Spinal cord (tissue), 10 donors: ENCODE data around the gene TBATA. TPM values are rescaled to one million over a fixed set of nuclear protein-coding genes. Genes with fewer than 3 reads are reported as not detected.

Experiments
- DNase-seq, 6 donors: peaks; one replicate each; pipeline versions ENCODE4 v3.0.0 to v3.0.0-alpha.2; 2013 to 2015; ENCODE audit warnings: low spot score in 6 of 6, low read depth in 4 of 6
- H3K27ac ChIP-seq: one replicate; pipeline ENCODE4 v1.5.1; 2013; ENCODE audit warnings: low read depth, low read length, control low read depth
- H3K27me3 ChIP-seq: one replicate; pipeline ENCODE4 v1.6.1; 2013; ENCODE audit warnings: low read length; ENCODE audit not compliant: control insufficient read depth, insufficient read depth
- H3K36me3 ChIP-seq: one replicate; pipeline ENCODE4 v1.6.1; 2013; ENCODE audit warnings: low read length; ENCODE audit not compliant: control insufficient read depth, insufficient read depth
- H3K4me1 ChIP-seq: one replicate; pipeline ENCODE4 v1.6.1; 2013; ENCODE audit warnings: low read length; ENCODE audit not compliant: control insufficient read depth, insufficient read depth
- H3K4me3 ChIP-seq: one replicate; pipeline ENCODE4 v1.5.1; 2013; ENCODE audit warnings: low read depth, low read length, control low read depth
- H3K9me3 ChIP-seq: one replicate; pipeline ENCODE4 v1.6.1; 2013; ENCODE audit warnings: low read length; ENCODE audit not compliant: control insufficient read depth, insufficient read depth
- WGBS: methylation state at CpG from one replicate; pipeline ENCODE4 v1.1.5; 2013; ENCODE audit warnings: missing lambda C conversion rate; ENCODE audit not compliant: insufficient coverage; 5-methylcytosine and 5-hydroxymethylcytosine counted together
- polyA plus RNA-seq, 2 donors: library from polyadenylated mRNA; unstranded; fragments of 120-200 nt; gene quantifications; one replicate each; pipeline ENCODE4 v1.2.1, GENCODE V29; 2013; ENCODE audit not compliant: insufficient read length in 2 of 2
- total RNA-seq, 2 donors: library from RNA; depleted of rRNA in 1 of 2; stranded (reverse); fragments of 120-200 nt in 1 of 2; fragments of >200 nt in 1 of 2; gene quantifications; one replicate each; pipeline versions ENCODE4 v1.2.3 to v1.2.4, GENCODE V29; 2013 to 2014
- donor health status: healthy.

TBATA gene
- total and polyA plus RNA-seq, 4 donors: not detected

GRCh38 chr10:70809726-70810125 is 24.5 kb upstream of the TBATA start:
- no peak for DNase-seq
- peaks cover 4% of the 10 kb centered on the region for H3K4me1 ChIP-seq
- no peaks in the 10 kb centered on the region for H3K27me3 ChIP-seq
- no peak overlapping the region for H3K4me3 ChIP-seq
- H3K36me3 ChIP-seq: no peaks in the 10 kb centered on the region
- no CpG with 5 or more reads among the region's 2 CpGs for WGBS
- no peak overlapping the region for H3K27ac ChIP-seq
- no peaks in the 10 kb centered on the region for H3K9me3 ChIP-seq

DNA sequence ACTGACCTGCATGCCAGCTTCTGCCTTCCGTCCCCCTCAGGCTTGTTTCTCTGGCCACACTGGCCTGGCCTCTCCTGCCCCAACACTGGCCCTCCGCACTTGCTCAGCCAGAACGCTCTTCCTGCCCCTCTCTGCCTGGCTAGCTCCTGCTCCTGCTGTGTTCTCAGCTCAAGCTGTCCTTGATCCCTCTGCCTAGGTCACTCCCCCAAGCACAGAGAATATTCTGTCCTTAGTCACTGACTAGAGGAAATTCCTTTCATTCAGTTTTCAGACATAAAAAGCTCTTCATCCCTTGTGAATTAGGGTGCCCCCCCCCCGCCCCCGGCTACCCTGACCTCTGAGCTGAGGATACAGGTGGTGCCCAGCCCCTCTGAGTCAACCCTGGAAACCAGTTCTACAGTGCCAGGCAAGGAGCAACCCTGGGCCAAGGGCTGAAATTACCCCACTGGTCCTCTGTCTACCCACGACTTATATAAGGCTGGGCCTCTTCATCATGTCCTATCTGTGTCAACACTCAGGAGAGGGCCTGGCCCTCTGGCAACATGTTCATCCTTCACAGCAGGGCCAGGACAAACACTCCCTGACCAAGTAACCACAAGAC is 23.9 kb upstream of the TBATA start:
- DNase-seq: no peak
- no peaks in the 10 kb centered on the region for H3K27me3 ChIP-seq
- H3K4me1 ChIP-seq: peaks cover 4% of the 10 kb centered on the region
- no peaks in the 10 kb centered on the region for H3K9me3 ChIP-seq
- H3K4me3 ChIP-seq: no peak overlapping the region
- no peak overlapping the region for H3K27ac ChIP-seq
- H3K36me3 ChIP-seq: no peaks in the 10 kb centered on the region
- 82% methylated on average over 6 of the region's 6 CpGs for WGBS

DNA sequence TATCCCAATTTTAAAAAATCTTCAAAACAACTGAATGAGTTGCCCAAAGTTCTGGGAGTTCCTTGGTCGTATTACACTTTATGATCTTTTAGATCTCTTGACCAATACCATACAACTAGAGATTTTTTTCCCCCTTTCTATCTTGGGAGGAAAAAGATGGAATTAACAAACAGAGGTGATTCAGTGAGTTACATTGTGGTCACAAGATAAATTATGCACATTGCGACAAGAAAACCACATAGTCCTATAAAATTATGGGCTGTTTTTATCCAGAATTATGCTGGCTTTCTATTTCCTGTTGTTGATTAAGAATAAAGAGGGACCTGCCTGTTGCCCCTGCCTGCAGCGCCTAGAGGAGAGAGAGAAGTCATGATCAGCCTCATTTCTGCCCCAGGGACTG is 22.4 kb upstream of the TBATA start:
- Histone ChIP-seq H3K27ac (no peak overlapping the region), H3K4me1 (peaks cover 4% of the 10 kb centered on the region), H3K36me3 (no peaks in the 10 kb centered on the region), H3K9me3 (no peaks in the 10 kb centered on the region), H3K27me3 (no peaks in the 10 kb centered on the region), H3K4me3 (no peak overlapping the region)
- no peak for DNase-seq
- 60% methylated on average over 1 of the region's 3 CpGs for WGBS

DNA sequence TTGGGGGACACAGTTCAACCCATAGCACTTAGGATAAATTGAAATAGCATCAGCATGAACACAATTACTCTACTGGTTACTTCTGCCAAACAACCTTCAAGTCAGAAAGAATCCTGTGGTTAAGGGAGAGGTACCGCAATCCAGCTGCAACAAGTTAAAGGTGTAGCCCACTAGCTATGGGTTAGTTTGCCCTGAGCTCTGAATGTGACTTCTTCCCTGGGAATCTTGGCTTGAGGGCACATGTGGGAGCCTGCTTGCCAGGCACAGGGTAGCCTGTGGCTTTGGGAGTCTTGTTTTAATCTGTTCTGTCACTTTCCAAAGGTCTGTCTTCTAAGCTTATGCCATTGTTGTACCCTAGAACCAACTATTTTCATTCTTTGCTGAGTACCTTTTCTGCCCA is 21.7 kb upstream of the TBATA start:
- no peak overlapping the region for H3K4me3 ChIP-seq
- H3K9me3 ChIP-seq: no peaks in the 10 kb centered on the region
- no peaks in the 10 kb centered on the region for H3K27me3 ChIP-seq
- DNase-seq: no peak
- no CpG with 5 or more reads among the region's 1 CpG for WGBS
- no peaks in the 10 kb centered on the region for H3K36me3 ChIP-seq
- H3K27ac ChIP-seq: no peak overlapping the region
- H3K4me1 ChIP-seq: peaks cover 4% of the 10 kb centered on the region

GRCh38 chr10:70805619-70806215 is 20.5 kb upstream of the TBATA start:
- Histone ChIP-seq H3K27ac (no peak overlapping the region), H3K36me3 (no peaks in the 10 kb centered on the region), H3K27me3 (no peaks in the 10 kb centered on the region), H3K9me3 (no peaks in the 10 kb centered on the region), H3K4me1 (peaks cover 4% of the 10 kb centered on the region), H3K4me3 (no peak overlapping the region)
- no peak for DNase-seq
- 100% methylated on average over 2 of the region's 3 CpGs for WGBS

DNA sequence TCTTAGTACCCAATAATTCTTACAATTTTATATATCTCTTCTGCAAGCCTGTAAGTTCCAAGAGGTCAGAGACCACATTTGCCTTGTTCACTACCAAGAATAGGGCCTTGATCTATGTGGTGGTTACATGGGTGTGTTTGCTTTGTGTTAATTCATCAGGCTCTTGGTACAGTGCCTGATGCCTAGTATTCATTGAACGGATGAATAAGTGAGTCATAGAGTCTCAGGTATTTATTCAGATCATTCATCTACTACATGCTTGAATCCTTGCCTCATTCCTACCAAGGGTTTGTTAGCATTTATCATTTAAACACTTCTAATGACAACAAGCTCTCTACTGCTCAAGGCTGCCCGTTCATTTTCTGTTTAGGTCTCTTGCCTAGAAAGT is 19.2 kb upstream of the TBATA start:
- H3K36me3 ChIP-seq: no peaks in the 10 kb centered on the region
- peaks cover 4% of the 10 kb centered on the region for H3K4me1 ChIP-seq
- no CpG with 5 or more reads among the region's 2 CpGs for WGBS
- H3K9me3 ChIP-seq: no peaks in the 10 kb centered on the region
- no peak for DNase-seq
- H3K4me3 ChIP-seq: no peak overlapping the region
- H3K27ac ChIP-seq: no peak overlapping the region
- no peaks in the 10 kb centered on the region for H3K27me3 ChIP-seq

- Histone ChIP-seq H3K4me1 (no peaks in the 10 kb centered on the region), H3K27me3 (no peaks in the 10 kb centered on the region), H3K36me3 (no peaks in the 10 kb centered on the region), H3K27ac (no peak overlapping the region), H3K9me3 (no peaks in the 10 kb centered on the region), H3K4me3 (no peak overlapping the region)
- peak in 2 of 6 donors; percentile 36 to 59 for DNase-seq
- WGBS: 49% methylated on average over 2 of the region's 2 CpGs
These were observed 18.7 kb upstream of the TBATA start for GRCh38 chr10:70803775-70804420.

- H3K4me1 ChIP-seq: no peaks in the 10 kb centered on the region
- H3K27me3 ChIP-seq: no peaks in the 10 kb centered on the region
- no CpG with 5 or more reads among the region's 1 CpG for WGBS
- H3K36me3 ChIP-seq: no peaks in the 10 kb centered on the region
- no peak overlapping the region for H3K27ac ChIP-seq
- H3K9me3 ChIP-seq: no peaks in the 10 kb centered on the region
- DNase-seq: no peak
- H3K4me3 ChIP-seq: no peak overlapping the region
These were observed 16.7 kb upstream of the TBATA start for GRCh38 chr10:70801854-70802253.

DNA sequence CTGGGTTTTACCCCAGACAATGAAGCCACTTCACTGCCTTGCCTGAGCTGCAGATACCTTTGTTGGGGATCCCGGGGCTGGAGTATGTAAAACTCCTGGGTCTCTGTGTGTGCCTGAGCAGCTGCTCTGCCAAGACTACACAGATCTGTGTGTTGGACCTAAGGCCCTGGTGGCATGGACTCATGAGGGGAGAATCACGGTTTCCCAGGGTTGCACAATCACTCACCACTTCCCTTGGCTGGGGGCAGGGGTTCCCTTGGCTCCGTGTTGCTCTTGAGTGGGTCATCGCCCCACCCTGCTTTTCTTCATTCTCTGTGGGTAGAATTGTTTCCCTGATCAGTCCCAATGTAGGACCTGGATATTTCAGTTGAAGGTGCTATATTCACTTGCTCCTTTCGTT is 13.9 kb upstream of the TBATA start:
- no peak for DNase-seq
- H3K9me3 ChIP-seq: peaks cover 2% of the 10 kb centered on the region
- no peaks in the 10 kb centered on the region for H3K27me3 ChIP-seq
- H3K4me1 ChIP-seq: no peaks in the 10 kb centered on the region
- no peak overlapping the region for H3K27ac ChIP-seq
- 84% methylated on average over 3 of the region's 5 CpGs for whole genome bisulfite sequencing
- H3K36me3 ChIP-seq: no peaks in the 10 kb centered on the region
- no peak overlapping the region for H3K4me3 ChIP-seq

GRCh38 chr10:70797840-70798239 is 12.7 kb upstream of the TBATA start:
- H3K9me3 ChIP-seq: peaks cover 2% of the 10 kb centered on the region
- no peak overlapping the region for H3K27ac ChIP-seq
- no peaks in the 10 kb centered on the region for H3K27me3 ChIP-seq
- no peak for DNase-seq
- no peak overlapping the region for H3K4me3 ChIP-seq
- no peaks in the 10 kb centered on the region for H3K36me3 ChIP-seq
- WGBS: 88% methylated on average over 6 of the region's 7 CpGs
- H3K4me1 ChIP-seq: no peaks in the 10 kb centered on the region
